Measurements from ENCODE around the gene SLAMF1.
"Not testable (repeated sequence)": the region's sequence is repeated elsewhere in the genome, so short reads cannot be mapped to it uniquely, and the experiment has no call there.

Gene SLAMF1

DNA sequence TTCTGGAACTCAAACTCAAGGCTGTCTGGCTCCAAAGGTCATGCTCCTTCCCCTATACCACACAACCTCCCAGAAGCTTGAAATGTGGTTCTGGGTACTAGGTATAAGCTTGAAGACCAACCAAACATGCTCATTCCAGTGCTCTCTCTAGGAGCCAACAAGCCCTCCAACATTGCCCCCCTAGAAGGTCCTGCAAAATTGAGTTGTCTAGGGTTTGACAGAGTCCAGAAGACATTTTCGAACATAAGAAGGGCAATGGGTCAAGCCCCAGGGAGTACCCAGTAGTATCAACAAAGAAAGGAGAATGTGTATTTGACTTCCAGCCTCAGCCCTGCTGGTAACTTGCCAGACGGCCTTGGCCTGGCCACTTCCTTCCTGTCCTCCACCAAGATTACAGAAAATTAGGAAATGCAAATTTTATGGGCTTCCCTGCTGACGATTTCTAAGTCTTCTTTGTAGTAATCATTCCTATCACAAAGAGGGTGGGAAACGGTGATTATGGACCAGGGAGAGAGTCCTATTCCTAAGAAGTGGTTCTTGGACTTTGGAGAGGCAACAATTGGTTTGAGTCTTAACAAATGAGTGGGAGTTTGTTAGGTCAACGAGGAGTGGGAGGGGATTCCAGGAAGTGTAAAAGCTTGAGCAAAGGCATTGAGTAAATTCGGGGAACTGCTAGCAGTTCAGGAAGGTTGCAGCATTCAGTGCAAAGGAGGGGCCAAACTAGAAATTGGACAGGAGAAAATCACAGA is 18.7 kb upstream of the SLAMF1 start:
- DNase-seq (ENCODE audit: low read depth, low spot score), result no peak

DNA sequence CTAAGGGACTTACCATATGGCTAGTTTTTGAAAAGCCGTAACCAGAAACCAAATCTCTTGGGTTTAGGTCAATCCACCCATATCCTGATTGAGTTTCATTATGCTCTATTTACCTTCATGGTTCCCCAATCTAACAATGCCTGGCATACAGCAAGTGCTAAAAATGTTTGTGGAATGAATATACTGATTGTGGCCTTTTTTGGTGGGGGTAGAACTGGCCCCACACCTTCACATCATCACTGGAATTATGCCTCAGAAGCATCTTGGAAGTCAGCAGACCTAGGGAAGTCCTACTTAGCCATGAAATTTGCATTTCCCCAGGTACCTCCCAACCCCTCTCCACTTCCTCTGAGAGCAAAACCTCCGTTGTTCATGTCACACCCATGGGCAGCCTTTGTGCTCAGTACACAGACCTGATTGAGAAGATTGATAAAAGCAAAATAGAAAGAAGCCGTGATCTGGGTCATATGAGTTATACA is 17.8 kb upstream of the SLAMF1 start:
- DNase-seq (ENCODE audit: low read depth, low spot score), result no peak

DNA sequence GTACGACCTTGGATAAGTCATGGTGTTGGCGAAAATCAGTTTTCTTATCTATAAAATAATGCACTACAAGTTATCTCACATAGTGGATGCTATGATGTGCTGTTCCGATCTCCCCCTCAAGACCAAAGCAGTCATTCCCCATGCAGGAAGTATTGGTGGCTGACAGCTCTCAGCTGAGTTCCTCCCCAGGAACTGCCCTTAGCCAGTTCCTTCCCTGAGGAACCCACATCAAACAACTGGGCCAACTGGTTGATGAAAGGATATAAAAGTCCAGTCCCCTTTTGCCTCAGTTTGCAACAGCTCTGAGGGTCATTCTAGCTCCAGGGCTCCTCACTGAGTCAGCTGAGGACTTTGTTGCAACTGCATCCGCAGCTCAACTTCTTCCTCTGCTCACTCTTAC is 16.1 kb upstream of the SLAMF1 start:
- DNase-seq (ENCODE audit: low read depth, low spot score), result no peak

DNA sequence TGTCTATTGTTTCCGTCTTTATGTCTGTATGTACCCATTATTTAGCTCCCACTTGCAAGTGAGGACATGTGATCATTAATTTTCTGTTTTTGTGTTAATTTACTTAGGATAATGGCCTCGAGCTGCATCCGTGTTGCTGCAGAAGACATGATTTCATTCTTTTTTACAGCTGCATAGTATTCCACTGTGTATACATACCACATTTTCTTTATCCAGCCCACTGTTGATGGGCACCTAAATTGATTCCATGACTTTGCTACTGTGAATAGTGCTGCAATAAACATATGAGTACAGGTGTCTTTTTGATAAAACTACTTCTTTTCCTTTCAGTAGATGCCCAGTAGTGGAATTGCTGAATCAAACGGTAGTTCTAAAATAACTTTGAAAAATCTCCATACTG is 12.7 kb upstream of the SLAMF1 start:
- no peak for DNase-seq (ENCODE audit: low read depth, low spot score)

DNA sequence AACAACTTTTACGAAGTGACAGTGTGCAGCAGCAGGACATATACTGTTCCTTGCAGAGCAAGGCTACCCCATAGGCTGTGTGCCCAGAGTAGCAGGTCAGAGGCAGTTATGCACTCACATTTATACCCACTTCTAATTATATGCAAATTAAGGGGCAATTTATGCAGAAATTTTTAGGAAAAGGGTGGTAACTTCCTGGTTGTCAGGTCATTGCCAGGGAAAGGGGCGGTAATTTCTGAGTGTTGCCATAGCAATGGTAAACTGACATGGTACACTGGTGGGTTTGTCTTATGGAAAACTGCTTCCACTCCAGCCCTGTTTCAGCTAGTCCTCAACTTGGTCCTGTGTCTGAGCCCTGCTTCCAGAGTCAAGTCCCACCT is 12.0 kb upstream of the SLAMF1 start:
- no peak for DNase-seq (ENCODE audit: low read depth, low spot score)

DNA sequence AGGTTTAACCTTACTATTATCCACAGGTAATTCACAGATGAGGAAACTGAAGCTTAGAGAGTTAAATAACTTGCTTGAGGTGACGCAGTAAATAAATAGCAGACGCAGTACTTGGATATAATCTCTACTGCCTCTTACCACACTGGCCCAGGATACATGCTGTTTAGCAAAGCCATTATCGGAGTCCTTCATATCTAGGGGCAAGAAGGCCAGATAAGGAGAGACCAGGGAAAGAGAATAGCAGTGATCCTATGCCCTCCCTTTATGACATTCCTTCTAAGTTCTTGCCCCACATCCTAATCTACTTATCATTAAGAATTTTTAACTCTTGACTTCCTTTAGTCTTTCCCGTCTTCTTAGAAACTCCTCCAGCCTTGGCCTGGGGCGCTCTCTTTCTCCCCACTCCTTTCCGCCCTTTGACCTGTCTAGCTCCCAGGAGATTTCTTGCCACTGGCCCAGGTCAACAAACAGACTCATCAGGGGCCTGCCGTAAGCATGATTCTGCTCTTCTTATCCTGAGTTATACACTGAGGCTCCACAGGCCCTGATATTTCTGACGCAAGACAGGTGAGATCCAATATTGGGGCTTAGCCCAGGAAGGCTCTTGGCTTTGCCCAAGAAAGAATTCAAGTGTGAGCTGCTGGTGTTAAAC is 11.4 kb upstream of the SLAMF1 start:
- no peak for DNase-seq (ENCODE audit: low read depth, low spot score)

DNA sequence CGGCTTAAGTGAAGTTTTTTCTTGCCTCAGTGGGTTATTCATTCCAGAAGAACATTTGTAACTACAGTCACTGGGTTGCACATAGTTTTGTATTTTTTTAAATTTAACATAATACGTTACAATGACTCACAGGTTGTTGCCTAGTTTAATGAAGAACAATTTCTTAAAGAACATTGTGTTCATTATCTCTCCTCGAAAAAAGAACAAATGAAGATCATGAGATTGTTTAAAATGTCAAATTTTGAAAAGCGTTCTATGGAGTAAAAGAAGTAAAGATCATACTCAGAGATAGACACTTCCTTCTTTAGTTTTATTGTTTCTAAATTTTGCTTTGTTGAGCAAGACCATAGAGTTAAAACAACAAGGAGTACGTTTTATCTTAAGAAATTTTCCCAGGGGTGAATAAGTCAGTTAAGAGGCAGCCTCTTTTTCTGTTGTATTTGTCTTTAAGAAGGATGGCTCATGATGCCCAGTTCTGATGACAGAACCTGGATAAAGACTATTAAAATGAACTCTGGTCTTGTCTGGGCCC is 10.5 kb upstream of the SLAMF1 start:
- DNase-seq (ENCODE audit: low read depth, low spot score), result no peak

DNA sequence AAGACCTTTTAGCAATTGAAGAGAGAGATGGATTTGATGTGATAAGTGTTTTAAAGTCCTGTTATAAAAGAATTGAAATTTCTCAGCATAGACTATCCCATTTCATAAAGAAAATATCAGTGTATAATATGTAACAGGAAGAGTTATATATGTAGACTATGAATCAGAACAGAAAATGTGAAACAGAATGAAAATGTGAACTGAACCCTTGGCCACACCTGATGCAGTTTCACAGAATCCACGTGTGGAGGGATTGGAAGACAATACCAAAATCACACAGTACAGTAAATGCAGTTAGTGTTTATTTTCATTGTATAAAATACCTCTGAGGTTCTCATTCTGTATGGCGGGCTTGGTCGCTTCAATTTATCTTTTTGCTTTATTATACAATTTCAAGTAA is 9.9 kb upstream of the SLAMF1 start:
- no peak for DNase-seq (ENCODE audit: low read depth, low spot score)

DNA sequence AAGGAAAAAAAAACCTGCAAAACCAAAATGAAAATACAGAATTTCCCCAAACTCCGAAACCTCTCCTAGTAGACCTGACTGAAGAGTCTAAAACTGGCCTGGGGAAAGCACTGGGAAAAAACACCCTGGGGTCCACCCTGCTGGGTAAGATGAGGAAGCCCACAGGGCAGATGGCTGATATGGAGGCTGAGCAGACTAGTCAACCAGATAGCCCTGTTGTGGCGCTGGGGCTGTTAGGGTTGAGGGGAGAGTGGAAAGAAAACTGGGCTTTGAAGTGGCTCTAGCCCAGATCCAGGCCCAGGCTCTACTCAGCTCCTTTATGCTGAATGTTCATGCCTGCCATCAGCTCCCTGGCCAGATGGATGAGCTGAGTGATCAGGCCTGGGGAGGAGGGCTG is 6.8 kb upstream of the SLAMF1 start:
- DNase-seq (ENCODE audit: low read depth, low spot score), result no peak

DNA sequence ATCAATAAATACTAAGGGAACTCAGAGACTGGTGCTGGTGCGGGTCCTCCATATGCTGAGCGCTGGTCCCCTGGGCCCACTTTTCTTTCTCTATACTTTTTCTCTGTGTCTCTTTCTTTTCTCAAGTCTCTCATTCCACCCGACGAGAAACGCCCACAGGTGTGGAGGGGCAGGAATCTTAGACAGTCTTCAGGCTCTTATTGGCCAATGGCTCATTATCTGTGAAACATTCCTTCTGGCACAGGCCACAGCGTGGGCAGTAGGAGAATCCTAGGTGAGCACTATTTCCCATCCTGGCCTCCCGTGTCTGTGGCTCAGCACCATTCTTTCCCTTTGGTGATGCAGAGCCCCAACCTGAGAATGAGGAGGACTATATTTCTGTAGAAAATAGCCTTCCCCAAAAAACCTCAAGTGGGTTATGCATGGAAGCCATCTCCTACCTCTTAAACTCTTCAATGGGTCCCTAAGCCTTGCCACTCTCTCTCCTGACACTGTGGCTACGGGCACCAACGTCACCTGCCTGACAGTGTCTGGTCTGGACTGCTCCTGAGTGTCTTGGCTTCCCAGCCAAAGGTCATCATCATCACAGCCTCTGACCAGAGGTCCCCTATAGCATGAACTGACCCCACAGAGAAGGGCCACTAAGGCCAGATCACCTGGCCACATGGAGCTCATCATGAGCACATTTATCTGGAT is 6.2 kb upstream of the SLAMF1 start:
- no peak for DNase-seq (ENCODE audit: low read depth, low spot score)

DNA sequence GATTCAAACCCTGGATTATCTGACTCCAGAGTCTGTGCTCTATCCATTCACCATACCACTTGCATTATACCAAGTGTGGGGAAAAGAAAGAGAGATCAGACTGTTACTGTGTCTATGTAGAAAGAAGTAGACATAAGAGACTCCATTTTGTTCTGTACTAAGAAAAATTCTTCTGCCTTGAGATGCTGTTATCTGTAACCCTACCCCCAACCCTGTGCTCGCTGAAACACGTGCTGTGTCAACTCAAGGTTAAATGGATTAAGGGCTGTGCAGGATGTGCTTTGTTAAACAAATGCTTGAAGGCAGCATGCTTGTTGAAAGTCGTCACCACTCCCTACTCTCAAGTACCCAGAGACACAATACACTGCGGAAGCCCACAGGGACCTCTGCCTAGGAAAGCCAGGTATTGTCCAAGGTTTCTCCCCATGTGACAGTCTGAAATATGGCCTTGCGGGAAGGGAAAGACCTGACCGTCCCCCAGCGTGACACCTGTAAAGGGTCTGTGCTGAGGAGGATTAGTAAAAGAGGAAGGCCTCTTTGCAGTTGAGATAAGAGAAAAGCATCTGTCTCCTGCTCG is 5.3 kb upstream of the SLAMF1 start:
- not testable (repeated sequence) for DNase-seq (ENCODE audit: low read depth, low spot score)

DNA sequence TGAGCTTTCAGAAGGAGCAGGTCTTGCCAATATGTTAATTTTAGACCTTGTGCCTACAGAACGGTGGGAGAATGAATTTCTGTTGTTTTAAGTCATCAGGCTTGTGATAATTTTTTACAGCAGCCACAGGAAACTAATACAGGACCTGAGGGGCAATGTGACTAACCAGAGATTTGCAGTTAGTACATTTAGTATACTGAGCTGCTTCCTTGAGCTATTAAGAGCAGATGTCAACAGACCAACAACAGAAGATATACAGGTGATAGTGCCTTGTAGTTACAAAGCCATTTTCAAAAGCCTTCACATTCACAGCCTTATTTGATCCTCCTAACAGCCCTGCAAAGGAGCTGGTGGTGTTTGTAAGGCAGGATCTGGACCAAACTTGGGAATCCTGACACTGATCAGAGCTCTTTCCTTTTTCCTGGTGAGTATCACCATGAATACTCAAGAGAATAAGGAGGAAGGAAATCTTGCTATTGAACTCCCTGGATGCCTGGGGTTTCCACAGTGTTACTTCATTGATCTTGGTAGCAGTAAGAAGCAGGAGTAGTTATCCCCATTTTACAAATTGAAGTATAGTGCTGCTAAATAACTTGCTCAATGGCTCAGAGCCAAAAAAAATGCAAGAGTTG is 4.7 kb upstream of the SLAMF1 start:
- no peak for DNase-seq (ENCODE audit: low read depth, low spot score)

DNA sequence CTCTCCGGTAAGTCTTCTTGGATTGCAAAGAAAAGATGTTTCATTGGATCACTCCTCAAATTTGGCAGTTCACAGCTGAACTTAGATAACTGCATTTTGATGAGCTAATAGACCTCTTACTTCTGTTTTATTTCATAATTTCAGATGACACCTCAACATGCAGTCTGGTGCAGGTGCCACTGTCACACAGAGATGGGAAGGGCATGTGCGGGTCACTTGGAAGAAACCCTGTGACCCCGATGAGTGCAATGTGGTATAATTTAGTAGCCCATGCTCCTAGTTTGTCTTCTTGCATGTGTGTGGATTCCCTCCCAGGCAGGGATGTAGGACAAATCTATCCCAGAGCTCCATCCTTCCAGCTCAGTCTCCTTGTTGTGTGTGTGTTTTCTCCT is 481 bp upstream of the SLAMF1 start:
- DNase-seq (ENCODE audit: low read depth, low spot score), result no peak

DNA sequence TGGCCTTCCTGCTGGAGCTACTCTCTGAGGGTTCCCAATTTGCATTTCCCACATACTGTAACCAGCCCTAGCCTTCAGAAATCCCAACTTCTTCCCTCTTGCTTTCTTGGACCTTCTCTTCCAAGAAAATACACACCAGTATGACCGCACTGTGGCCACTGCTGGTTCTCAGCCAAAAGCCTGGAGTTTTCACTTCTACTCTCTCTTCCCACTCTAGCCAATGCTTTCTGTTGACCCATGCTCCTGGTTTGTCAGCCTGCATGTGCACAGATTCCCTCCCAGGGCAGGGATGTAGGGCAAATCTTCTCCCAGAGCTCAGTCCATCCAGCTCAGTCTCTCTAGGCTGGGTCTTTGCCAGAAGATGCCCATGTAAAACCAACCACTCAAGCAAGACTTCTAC is 664 bp downstream of the SLAMF1 start:
- no peak for DNase-seq (ENCODE audit: low read depth, low spot score)

DNA sequence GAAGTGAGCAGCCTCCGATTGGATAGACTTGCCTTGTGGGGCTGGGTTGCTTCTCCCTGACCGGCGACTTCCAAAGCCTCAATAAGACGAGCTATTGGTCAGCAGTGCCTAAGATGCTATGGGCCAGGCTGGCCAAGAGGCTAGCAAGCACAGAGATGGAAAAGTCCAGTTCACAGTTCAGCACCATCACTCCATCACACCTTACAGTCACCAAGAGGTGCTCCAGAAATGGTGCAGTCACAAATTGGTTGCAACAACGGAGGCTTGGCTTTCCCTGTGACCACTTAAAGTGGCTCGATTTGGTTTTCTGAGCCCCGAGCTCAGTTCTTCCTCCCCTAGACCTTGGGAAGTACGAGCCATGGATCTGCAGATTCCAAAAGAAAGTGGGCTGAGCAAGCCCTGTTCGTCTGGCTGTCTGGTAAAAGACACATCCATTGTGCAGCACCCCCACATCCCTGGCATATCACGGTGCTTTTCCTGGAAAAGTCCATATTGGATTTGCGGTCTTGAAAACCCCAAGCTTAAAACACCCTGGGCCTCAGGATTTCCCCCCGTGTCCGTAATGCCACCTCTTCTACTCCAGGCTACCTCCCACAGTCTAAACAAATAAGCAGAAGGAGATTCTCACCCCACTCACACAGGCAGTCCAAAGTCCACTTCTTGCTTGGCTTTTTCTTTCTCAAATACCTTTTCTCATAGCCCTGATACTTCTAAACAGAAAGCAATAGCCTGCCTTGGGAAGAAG is 1.3 kb downstream of the SLAMF1 start:
- DNase-seq (ENCODE audit: low read depth, low spot score), result no peak

DNA sequence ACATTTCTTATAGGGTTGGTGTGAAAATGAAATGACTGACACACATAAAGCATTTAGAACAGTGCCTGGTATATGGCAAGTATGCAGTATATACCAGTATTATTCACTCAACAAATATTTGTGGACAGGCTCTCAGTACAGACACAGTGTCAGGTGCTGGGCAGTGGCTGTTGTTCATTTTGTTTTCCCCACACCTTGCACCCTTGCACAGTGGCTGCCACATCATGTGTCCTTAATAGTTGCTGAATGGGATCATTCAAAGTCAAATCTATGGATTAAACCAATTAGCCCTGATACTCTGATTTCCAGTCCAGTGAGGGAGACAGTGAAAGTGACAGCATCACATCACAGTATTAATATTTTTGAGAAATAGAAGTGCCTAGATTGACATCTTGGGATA is 2.4 kb downstream of the SLAMF1 start:
- DNase-seq (ENCODE audit: low read depth, low spot score), result no peak

DNA sequence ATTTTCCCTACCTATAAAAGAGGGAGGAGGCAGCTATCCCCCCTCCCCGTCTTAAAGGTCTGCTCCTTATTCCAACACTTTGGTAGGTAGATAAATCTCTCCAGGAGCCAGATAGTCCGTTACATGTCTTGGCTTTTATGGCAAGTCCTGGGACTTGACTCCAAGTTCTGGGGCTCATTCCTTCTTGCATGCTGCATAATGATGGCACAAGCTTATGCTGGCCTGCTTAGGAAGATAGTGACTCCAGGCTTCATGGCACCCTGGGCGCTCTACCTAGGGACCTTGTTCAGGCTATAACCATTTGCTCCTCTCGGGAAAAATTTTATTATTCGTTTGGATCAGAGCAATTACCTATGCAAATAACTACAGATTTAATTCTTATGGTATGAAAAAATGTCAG is 3.7 kb downstream of the SLAMF1 start:
- DNase-seq (ENCODE audit: low read depth, low spot score), result no peak

DNA sequence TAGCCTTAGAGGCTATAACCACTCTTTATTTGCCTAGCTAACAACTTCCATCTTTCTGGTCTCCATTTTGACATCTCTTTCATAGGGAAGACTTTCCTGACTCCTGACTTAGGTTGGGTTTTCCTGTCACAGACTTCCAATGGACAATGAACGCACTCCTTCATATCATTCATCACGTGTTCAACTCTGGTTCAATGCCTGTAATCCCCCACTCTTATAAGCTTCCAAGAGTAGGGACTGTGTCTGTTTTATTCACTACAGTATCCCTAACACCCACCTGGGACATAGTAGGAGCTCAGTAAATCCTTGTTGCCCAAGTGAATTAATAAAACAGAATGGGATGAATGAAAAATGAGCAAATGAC is 4.6 kb downstream of the SLAMF1 start:
- DNase-seq (ENCODE audit: low read depth, low spot score), result no peak

DNA sequence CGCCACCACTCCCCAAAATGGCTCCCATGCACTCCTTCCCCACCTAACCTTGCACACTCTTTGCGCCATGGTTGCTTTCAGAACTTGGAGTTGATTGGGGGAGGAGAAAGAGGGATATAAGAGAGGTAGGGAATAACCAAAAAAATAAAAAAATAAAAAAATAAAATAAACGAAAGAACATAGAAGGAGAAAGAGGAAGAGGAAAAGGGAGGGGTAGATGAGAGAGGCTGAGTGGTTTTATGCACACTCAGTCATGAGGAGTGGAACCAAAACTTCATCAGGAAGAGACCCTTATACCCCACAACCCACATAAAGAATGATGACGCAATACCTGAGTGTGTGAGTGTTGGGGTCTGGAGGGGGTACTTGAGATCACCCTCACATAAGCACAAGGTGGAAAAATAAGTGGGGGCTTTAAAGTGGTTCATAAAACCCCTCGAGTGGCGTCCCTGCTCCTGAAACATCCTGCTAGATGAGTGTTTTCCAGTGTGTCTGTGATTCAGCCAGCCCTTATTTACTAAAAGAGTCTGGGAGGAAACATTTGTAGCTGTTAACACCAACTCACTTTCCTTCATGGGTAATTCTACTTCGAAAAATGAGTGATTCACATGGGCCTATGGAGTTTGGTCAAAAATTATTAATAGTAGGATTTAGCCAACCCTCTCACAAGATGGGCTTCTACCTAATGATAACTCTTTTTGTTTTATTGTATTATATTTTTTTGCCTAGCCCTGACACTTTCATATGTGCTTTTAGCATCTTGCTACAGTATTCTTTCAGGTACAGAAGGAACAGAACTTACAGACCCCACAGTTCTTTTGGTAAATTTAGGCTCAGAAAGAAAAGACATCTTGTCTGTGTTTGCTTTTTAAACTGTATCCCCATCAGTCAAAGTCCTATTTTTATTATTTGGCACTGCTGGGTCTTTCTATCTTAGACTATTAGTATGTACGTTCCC is 5.2 kb downstream of the SLAMF1 start:
- DNase-seq (ENCODE audit: low read depth, low spot score), result no peak

All from astrocyte of the hippocampus (primary cell).